Islet precursor cell (in vitro differentiated cells): ENCODE data around the gene BCAT1.
A peak's percentile ranks its signal among the peaks of the same experiment; 100 is the strongest.
"Not testable (repeated sequence)": the region's sequence is repeated elsewhere in the genome, so short reads cannot be mapped to it uniquely, and the experiment has no call there.

Source experiments
- DNase-seq: peaks from one replicate; pipeline ENCODE4 v3.0.0-alpha.2; 2018

The BCAT1 gene

DNA sequence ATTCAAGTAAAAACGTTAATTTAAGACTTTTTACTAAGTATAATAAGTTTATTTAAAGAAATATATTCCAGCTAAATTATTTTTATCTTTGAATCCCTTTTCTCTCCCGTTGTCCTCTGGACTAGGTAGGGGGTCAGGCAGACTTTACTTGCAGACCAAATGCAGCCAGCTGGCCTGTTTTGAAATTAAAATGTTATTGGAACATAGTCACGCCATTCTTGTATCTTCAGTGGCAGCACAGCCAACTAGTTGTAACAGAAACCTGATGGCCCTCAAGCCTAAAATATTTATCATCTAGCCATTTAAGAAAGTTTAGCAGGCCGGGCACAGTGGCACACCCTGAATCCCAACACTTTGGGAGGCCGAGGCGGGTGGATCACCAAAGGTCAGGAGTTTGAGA is 52.7 kb downstream of the BCAT1 start:
- no peak for DNase-seq

DNA sequence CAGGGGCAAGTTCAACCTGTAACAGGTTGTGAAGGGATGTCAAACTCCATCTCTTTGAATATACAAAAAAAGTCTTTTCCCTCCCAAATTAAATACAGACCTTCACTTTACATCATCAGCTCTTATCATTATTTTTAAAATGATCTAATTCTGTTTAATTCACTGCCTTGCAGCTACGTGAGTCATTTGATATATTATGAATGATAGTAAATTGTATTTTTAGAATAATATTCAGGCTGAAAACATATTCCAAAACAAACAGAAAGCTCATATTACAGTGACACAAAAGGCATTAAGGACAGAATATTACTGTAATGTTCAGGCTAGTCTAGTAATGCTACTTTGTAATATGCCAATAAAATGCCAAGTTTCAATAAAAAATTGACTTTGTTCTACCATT is 53.3 kb downstream of the BCAT1 start:
- DNase-seq = no peak

DNA sequence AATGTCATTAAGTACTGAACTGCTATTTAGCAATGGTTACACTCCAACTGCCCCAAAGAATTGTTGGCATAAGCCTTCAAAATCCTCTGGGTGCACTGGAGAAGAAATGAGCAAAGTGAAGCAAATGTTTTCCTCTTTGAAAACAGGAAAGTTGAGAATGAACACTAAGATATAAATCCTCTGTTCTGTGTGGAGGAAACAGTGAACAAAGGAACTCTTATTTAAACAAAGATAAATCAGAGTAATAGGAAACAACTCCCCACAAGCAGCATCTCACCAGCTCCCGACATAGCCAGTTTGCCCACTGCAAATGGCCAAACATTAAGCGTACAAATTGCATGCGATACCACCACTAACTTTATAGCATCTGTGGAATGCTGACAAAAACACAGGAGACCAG is 54.0 kb downstream of the BCAT1 start:
- DNase-seq = no peak

DNA sequence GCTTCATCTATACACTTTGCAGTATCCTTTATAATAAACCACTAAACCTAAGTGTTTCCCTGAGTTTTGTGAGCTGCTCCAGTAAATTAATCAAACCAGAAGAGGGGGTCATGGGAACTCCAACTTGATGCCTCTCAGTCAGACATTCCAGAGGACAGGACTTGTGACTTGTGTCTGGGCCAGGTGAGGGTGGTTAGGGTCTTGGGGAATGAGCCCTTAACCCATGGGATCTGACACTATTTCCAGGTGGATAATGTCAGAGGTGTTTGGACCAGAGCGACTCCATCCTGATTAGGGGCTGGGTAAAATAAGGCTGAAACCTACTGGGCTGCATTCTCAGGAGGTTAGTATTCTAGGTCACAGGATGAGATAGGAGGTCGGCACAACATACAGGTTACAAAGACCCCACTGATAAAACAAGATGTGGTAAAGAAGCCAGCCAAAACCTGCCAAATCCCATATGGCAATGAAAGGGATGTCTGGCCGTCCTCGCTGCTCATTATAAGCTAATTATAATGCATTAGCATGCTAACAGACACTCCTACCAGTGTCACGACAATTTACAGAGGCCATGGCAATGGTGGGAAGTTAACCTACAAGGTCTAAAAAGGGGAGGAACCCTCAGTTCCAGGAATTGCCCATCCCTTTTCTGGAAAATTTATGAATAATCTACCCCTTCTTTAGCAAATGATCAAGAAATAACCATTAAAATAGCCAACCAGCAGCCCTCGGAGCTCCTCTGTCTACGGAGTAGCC is 58.7 kb downstream of the BCAT1 start:
- no peak for DNase-seq

- no peak for DNase-seq
These were observed 59.5 kb downstream of the BCAT1 start for GRCh38 chr12:24889411-24889810.

DNA sequence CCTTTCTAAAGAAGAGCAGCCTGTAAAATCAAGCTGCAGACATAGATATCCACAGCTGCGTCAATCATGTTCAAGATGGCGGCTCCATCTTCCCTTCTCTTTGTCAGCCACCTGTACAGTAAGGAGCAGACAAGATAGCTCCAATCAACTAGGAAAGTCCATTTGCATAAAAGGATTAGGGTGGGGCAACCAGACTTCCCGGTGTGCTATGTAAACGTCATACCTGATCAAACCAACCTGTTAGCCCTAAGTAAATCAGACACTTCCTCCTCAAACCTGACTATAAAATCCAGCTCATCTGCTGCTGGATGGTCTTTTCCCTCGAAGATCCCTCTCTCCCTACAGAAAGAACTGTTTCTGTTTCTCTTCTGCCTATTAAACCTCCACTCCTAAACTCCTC is 60.1 kb downstream of the BCAT1 start:
- DNase-seq = no peak

- no peak for DNase-seq
These were observed 64.0 kb downstream of the BCAT1 start for GRCh38 chr12:24884911-24885310.

DNA sequence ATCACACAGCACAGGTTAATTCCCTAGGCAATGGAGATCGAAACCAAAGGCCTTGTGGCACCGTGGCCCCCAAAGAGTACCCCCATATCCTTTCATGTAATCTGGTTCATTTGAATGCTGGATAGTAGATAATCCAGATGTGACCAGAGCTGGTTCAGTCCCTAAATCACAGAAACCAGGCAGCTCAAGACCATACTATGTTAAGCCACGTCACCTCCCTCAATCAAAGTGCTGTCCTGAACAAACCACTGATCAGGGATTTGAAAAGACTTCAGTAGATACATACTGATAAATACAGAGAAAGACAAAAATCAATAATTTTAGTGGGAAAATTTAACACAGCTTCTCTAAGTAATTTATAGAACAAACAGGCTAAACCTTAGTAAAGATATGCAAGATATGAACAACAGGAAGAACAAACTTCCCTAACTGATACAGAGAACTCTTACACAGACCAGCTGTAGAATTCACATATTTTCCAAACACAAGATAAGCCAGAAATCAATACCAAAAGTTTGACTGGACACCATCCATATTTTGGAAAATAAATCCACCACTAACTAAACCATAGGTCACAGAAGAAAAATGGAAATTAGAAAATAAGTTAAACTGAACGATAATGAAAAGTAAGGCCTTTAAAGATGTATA is 67.1 kb downstream of the BCAT1 start:
- DNase-seq = no peak

GRCh38 chr12:24881227-24881626 is 67.7 kb downstream of the BCAT1 start:
- no peak for DNase-seq

GRCh38 chr12:24880732-24881131 is 68.2 kb downstream of the BCAT1 start:
- DNase-seq = no peak

- DNase-seq = no peak
These were observed 69.3 kb downstream of the BCAT1 start for GRCh38 chr12:24879644-24880043.

DNA sequence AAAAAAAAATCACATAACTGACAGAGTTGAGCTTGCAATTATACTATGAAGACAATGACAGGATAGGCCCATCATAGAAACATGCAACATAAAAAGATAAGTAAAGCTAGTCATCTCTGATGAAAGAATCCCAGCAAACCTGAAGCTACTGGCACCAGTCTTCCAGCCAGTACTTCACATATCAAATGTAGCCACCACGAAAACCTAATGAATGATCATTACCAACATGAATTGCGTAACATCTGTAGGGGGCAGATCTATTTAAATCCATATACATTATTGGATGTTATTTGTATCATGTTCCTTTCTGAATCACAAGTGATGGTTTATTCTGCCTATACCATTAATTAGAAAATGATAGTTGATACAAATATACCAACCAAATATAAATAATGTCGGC is 73.9 kb downstream of the BCAT1 start:
- DNase-seq = no peak

DNA sequence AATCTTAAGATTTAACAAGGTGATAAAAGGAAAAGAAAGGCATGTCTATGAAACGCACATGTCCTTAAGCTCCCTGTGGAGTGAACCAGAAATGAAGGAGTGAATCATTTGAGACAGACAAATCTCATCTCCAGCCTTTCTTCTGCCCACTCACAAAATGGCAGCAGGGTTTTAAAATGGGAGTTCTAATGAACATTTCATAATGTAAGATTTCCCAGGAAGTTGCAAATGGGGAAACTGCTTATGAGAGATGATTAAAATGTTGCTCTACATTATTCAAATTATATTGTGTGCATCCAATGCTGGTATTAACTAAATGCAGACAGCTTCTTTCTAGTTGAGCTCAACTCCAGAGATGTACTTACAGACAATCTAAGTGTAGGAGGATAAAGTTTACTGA is 76.7 kb downstream of the BCAT1 start:
- no peak for DNase-seq

DNA sequence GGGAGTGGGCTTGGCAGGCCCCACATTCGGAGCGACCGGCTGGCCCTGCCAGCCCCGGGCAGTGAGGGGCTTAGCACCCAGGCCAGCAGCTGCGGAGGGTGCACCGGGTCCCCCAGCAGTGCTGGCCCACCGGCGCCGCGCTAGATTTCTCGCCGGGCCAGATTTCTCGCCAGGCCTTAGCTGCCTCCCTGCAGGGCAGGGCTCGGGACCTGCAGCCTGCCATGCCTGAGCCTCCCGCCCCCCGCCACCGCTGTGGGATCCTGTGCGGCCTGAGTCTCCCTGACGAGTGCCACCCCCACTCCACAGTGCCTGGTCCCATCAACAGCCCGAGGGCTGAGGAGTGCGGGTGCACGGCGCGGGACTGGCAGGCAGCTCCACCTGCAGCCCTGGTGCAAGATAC is 82.8 kb downstream of the BCAT1 start:
- DNase-seq = not testable (repeated sequence)

GRCh38 chr12:24864796-24865125 is 84.1 kb downstream of the BCAT1 start:
- peak; percentile 82 for DNase-seq

- peak; percentile 74 for DNase-seq
These were observed 86.9 kb downstream of the BCAT1 start for GRCh38 chr12:24861766-24862540.

- no peak for DNase-seq
These were observed 88.4 kb downstream of the BCAT1 start for GRCh38 chr12:24860546-24860945.

DNA sequence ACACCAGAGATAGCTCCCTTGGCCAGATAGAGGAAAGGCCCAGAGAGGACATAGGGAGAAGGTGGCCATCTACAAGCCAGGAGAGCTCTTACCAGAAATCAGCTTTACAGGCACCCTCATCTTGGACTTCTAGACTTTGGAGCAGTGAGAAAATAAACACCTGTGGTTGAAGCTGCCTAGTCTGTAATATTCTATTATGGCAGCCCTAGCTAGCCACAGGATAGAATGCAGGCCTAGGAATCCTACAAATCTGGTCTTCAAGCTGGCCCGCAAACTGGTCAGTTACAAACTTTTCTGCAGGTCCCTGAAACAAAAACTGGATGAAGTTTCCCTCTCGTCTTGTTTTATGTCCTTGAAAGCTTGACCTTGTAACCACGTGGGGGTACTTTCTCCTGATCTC is 92.4 kb downstream of the BCAT1 start:
- DNase-seq = no peak

DNA sequence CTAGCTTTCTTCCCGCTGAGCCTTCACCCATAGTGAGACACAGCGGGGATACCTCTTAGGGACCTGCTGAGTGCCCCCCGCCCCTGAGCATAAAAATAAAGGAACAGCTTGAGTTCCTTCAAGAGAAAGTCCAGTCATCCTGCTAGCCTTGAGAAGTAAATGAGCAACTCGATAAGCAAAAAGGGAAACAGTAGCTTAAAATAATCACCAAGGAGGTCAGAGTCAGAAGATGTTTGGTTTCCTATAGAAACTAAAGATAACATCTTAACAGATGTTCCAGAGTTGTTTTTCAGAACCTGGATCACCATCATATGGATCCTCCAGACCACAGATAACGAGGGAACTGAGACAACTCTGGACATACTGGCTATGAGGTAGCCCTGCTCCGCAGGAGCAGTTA is 94.0 kb downstream of the BCAT1 start:
- no peak for DNase-seq

GRCh38 chr12:24854017-24854416 is 94.9 kb downstream of the BCAT1 start:
- no peak for DNase-seq

GRCh38 chr12:24853588-24853987 is 95.3 kb downstream of the BCAT1 start:
- DNase-seq = no peak

- DNase-seq = no peak
These were observed 95.8 kb downstream of the BCAT1 start for GRCh38 chr12:24853094-24853493.

GRCh38 chr12:24852420-24852819 is 96.5 kb downstream of the BCAT1 start:
- no peak for DNase-seq

GRCh38 chr12:24851883-24852282 is 97.0 kb downstream of the BCAT1 start:
- not testable (repeated sequence) for DNase-seq
